Measurements from ENCODE around the gene NBAS.

NBAS gene

DNA sequence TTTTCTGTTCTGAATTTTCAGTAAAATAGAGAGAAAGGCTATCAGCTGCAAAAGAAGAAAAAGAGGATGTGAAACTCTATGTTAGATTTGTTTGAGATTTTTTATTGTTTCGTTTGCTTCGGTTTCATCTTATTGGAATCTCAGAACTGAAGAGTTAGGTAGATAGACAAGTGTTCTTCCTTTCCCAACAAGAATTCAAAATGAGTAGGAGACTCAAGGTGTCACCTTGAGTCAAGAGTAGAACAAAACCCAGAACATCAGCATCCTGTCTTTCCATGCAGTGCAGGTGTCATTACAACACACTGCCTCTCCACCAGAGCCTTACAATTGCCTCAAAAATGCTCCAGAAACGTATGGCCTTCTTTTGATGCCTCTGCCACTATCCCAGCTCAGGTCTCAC, 21.1 kb downstream of the NBAS start:
- no peak overlapping the region for H3K4me3 ChIP-seq (ENCODE audit: low read depth, low read length)
- ChIA-PET POLR2A (no interaction called here), CTCF (no interaction called here)
- DNase-seq (ENCODE audit: low read depth, low spot score) = no peak
- TF ChIP-seq, protein P1, sequence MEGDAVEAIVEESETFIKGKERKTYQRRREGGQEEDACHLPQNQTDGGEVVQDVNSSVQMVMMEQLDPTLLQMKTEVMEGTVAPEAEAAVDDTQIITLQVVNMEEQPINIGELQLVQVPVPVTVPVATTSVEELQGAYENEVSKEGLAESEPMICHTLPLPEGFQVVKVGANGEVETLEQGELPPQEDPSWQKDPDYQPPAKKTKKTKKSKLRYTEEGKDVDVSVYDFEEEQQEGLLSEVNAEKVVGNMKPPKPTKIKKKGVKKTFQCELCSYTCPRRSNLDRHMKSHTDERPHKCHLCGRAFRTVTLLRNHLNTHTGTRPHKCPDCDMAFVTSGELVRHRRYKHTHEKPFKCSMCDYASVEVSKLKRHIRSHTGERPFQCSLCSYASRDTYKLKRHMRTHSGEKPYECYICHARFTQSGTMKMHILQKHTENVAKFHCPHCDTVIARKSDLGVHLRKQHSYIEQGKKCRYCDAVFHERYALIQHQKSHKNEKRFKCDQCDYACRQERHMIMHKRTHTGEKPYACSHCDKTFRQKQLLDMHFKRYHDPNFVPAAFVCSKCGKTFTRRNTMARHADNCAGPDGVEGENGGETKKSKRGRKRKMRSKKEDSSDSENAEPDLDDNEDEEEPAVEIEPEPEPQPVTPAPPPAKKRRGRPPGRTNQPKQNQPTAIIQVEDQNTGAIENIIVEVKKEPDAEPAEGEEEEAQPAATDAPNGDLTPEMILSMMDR (IDR thresholded peaks at IDR 0.05; ENCODE audit: insufficient read depth, low read length, missing control alignments) = no peak

DNA sequence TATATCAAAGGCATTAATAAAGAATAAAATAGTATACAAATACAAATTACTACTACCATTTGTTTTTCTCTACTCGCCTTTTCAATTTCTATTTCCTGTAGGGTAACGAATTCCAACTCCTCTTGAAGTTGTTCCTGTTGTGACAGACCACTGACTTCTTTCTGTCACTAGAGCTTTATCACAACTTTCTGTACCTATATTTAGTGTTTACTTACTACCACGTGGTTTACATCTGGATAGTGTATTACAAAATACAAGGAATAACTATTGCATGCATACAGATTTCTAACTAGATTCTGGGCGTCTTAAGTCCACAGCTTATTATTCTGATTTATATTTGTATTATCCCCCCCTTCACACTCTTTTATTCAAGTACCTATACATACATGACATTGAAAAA, 22.3 kb downstream of the NBAS start:
- DNase-seq (ENCODE audit: low read depth, low spot score) = no peak
- TF ChIP-seq, protein P1 (IDR thresholded peaks at IDR 0.05; ENCODE audit: insufficient read depth, low read length, missing control alignments) = no peak
- no peak overlapping the region for H3K4me3 ChIP-seq (ENCODE audit: low read depth, low read length)
- CTCF ChIA-PET = interaction anchor here (0.9 kb wide), 1 partner anchor 8 kb away, joined by 3 read pairs; no protein-coding TSS in a partner anchor
- POLR2A ChIA-PET = no interaction called here

DNA sequence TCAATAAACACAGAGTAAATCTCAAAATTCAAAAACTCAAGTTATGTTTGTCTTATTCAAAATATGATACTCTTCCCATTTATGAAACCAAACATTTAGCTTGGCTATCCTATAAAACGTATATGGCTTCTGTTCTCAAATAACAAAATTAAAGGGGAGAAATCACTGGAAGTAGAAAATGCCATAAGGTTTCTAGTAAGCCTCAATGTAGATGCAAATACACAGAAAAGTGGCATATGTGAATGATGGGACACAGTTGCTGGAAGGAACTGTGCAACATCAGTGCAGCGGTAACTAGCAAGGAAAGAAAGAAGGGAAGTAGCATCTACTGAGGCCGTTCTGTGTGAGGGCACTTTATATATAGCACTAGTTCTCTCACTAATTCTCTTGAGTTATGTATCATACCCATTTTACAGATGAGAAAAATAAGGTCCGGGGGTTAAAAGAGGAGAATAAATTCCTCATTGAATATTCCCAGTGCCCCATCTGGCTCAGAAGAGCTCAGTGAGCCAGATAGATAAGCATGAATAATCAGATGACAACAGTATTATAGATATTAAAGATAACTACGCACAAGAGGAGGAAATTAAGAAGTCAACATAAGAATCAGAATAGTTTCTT, 27.2 kb downstream of the NBAS start:
- ChIA-PET POLR2A (no interaction called here), CTCF (interaction anchor here (1.8 kb wide), 1 partner anchor 13 kb away, joined by 5 read pairs; no protein-coding TSS in a partner anchor)
- TF ChIP-seq, protein P1 (IDR thresholded peaks at IDR 0.05; ENCODE audit: insufficient read depth, low read length, missing control alignments) = no peak
- H3K4me3 ChIP-seq (ENCODE audit: low read depth, low read length) = no peak overlapping the region
- DNase-seq (ENCODE audit: low read depth, low spot score) = no peak

DNA sequence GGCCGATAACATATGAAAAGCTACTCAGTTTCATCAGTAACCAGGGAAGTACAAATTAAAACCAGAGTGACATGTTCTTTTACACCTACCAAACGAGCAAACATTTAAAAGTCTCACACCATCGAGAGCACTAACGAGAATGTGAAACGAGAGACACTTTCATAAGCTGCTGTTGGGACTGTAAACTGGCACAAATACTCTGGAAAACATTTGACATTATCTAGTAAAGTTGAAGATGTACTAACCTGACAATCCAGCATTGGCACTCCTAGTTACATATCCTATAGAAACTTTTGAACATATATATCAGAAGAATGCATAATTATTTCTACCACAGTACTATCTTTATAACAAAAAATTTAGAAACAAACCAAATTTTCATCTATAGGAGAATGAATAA, 28.1 kb downstream of the NBAS start:
- TF ChIP-seq, protein P1 (IDR thresholded peaks at IDR 0.05; ENCODE audit: insufficient read depth, low read length, missing control alignments) = no peak
- CTCF ChIA-PET = no interaction called here

DNA sequence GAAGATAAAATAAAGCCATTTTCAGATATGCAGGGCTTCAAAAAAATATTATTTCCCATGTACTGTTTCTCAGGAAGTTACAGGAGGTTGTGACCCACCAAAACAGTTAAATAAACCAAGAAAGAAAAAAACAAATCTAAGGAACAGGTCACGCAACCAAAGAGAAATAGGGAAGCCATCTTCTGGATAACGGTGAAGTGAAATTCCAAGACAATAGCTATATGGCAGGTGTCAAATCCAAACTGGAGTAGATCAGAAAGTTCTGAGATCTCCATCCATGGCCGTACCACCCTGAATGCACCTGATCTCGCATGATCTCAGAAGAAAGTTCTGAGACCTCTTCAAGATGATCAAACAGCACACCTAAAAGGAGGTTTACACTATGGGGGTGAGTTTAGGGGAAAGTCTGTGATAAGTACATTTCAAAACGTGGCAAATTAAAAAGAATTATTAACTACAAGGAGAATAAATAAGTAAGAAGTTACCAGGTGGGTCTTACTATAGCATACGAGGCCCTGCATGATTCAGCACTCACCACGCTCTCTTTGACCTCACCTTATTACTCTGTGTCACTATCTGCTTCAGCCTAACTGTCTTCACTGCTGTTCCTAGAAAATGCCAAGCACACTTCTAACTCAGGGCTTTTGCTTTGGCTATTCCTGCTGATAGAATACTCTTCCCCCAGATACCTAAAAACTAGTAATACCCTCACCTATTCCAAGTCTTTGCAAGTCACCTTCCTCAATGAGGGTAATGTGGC, 29.9 kb downstream of the NBAS start:
- TF ChIP-seq, protein P1 (IDR thresholded peaks at IDR 0.05; ENCODE audit: insufficient read depth, low read length, missing control alignments) = no peak
- no peak for DNase-seq (ENCODE audit: low read depth, low spot score)
- POLR2A ChIA-PET = no interaction called here
- CTCF ChIA-PET = no interaction called here
- H3K4me3 ChIP-seq (ENCODE audit: low read depth, low read length) = no peak overlapping the region

More for the DNA sequence above, 28.1 kb downstream of the NBAS start:
- POLR2A ChIA-PET = no interaction called here
- H3K4me3 ChIP-seq (ENCODE audit: low read depth, low read length) = no peak overlapping the region
- no peak for DNase-seq (ENCODE audit: low read depth, low spot score)

DNA sequence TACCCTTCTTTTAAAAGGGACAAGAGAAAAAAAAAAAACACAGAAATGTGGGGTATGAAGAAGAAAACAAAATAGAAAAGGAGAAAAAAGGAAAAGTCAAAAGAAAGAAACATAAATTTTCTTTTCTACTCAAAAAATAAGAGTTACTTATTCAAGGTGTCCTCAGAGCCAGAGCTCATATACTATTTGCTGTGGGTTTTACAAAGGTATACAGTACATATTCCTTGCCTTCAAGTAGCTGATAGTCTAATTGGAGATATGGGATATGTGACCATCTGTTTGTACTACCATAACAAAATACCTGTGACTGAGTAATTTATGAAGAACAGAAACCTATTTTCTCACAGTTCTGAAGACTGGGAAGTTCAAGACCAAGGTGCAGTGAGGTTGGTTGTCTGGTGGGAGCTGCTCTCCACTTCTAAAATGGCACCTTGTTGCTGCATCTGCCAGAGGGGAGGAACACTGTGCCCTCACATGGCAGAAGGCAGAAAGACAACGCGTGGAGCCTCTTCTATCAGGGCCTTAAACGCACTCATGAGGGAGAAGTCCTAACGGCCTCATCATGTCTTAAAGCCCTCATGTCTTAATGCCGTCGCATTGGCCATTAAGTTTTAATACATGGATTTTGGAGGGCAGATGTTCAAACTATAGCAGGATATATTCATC, 33.9 kb downstream of the NBAS start:
- CTCF ChIA-PET = interaction anchor here (2.1 kb wide), 1 partner anchor 19 kb away, joined by 6 read pairs; no protein-coding TSS in a partner anchor
- POLR2A ChIA-PET = no interaction called here

More for the DNA sequence above, 33.9 kb downstream of the NBAS start:
- H3K4me3 ChIP-seq (ENCODE audit: low read depth, low read length) = no peak overlapping the region
- DNase-seq (ENCODE audit: low read depth, low spot score) = no peak
- TF ChIP-seq, protein P1 (IDR thresholded peaks at IDR 0.05; ENCODE audit: insufficient read depth, low read length, missing control alignments) = no peak

All from AG04449 (cell line).